PC-9 (cell line): ENCODE results near the gene COPS2. TPM values are rescaled to one million over a fixed set of nuclear protein-coding genes. Genes with fewer than 3 reads are reported as not detected.

Experiments
- BruUV-seq: library from RNA; stranded (reverse); fragments of 400-500 nt; replicated peaks from 2 replicates; lab custom pipeline; 2021; lab: Mats Ljungman, UMichigan
- CTCF ChIA-PET: fragments of 300-600 bp; sonication (Branson Sonifier 250); formaldehyde crosslinking; loops from one replicate; lab custom pipeline; 2022; ENCODE audit warnings: antibody characterized with exemption; lab: Charles Lee
- POLR2A ChIA-PET: fragments of 300-600 bp; sonication (Branson Sonifier 250); formaldehyde crosslinking; loops from one replicate; lab custom pipeline; 2022; ENCODE audit warnings: antibody characterized with exemption; ENCODE audit not compliant: unreplicated experiment; lab: Charles Lee
- DNase-seq, 2 experiments: peaks; one replicate each; pipeline versions ENCODE4 v3.0.0 to v3.0.0-alpha.2; 2015 to 2022; ENCODE audit warnings: mixed read lengths in 1 of 2
- H2AFZ ChIP-seq: fragments of 200-600 bp; sonication (generic); 2 replicates; pipeline ENCODE4 v1.8.1; 2017; ENCODE audit warnings: antibody characterized with exemption
- H3F3A ChIP-seq: fragments of 200-600 bp; sonication (generic); 2 replicates; pipeline ENCODE4 v1.8.1; 2017; ENCODE audit warnings: antibody characterized with exemption, mild to moderate bottlenecking, low read depth; ENCODE audit not compliant: insufficient read depth
- H3K27ac ChIP-seq: fragments of 200-600 bp; sonication (generic); 2 replicates; pipeline ENCODE4 v1.6.1; 2016; ENCODE audit warnings: mixed run types
- H3K27me3 ChIP-seq: fragments of 200-600 bp; sonication (generic); 2 replicates; pipeline ENCODE4 v1.6.1; 2016; ENCODE audit warnings: low read depth, mixed run types; ENCODE audit not compliant: insufficient read depth
- H3K36me3 ChIP-seq: fragments of 200-600 bp; sonication (generic); 2 replicates; pipeline ENCODE4 v1.6.1; 2016; ENCODE audit warnings: low read depth, mixed run types
- H3K4me1 ChIP-seq: fragments of 200-600 bp; sonication (generic); replicated peaks from 2 replicates; pipeline ENCODE4 v1.6.1; 2016; ENCODE audit warnings: mixed run types; ENCODE audit not compliant: insufficient read depth
- H3K4me2 ChIP-seq: fragments of 200-600 bp; sonication (generic); 2 replicates; pipeline ENCODE4 v1.6.1; 2017; ENCODE audit warnings: mixed run types
- H3K4me3 ChIP-seq: fragments of 200-600 bp; sonication (generic); 2 replicates; pipeline ENCODE4 v1.6.1; 2016; ENCODE audit warnings: mixed run types
- H3K79me2 ChIP-seq: fragments of 200-600 bp; sonication (generic); 2 replicates; pipeline ENCODE4 v1.6.1; 2017; ENCODE audit warnings: low read depth, mixed run types
- H3K9me2 ChIP-seq: fragments of 200-600 bp; sonication (generic); 2 replicates; pipeline ENCODE4 v1.8.1; 2017; ENCODE audit warnings: mild to moderate bottlenecking; ENCODE audit not compliant: insufficient read depth
- H3K9me3 ChIP-seq: fragments of 200-600 bp; sonication (generic); 2 replicates; pipeline ENCODE4 v1.8.1; 2016; ENCODE audit warnings: low read depth; ENCODE audit not compliant: insufficient read depth
- H4K20me1 ChIP-seq: fragments of 200-600 bp; sonication (generic); 2 replicates; pipeline ENCODE4 v1.8.1; 2017; ENCODE audit not compliant: insufficient read depth
- EZH2 ChIP-seq: fragments of 200-600 bp; sonication (generic); IDR thresholded peaks from 2 replicates; pipeline ENCODE4 v1.8.0; 2017; ENCODE audit warnings: antibody characterized with exemption, low read depth
- intact Hi-C: fragments of 100-400 bp; cut with micrococcal nuclease; formaldehyde crosslinking; loops from one replicate; pipeline ENCODE4 v1.10.0; 2022; ENCODE audit not compliant: unreplicated experiment
- total RNA-seq: library from RNA; stranded (reverse); gene quantifications from 2 replicates; pipeline ENCODE4 v1.2.3, GENCODE V29; 2021
- TF ChIP-seq, protein P1 (sequence below): fragments of 200-600 bp; sonication (generic); conservative IDR thresholded peaks from 2 replicates; pipeline ENCODE4 v1.6.1; 2017; ENCODE audit warnings: mixed run types, antibody characterized with exemption, mild to moderate bottlenecking, moderate library complexity

COPS2 gene
- total RNA-seq, 1 experiment from 2014 or later, result 71.8 TPM

DNA sequence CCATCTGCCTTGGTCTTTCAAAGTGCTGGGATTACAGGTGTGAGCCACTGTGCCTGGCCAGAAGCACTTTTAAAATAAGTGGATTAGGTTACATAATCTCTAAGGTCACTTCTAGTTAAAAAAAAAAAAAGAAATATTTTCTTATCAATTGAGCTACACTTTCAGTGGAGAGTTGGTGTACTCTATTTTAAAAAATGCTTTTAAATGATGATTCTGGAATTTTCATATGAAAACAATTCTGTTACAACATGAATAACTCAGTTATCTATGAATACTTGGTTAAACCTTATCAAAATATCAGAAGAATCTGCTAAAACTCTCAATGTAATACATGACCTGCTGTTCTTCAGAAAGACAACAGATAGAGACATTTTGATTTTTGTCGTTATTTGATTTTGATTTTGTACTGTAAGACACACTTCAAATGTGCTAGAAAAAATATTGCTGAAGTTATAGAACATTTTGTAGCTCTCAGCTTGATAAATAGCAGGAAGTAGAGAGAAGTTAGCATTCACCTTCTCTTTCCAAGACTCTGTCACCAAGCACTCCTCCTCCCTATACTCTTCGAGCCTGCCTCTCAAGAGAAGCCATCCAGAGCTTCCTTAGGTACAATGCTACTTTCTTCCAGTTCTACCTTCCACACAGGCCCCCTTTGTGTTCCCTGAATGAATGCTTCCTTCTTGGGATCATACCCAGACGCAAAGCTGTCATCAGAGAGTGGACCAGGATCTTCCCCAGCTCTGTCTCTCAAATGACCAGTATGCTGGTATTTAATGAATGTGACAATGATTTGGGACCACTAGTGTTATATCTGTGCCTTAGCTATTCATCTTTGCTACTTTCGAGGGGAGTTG, 61.9 kb downstream of the COPS2 start:
- Histone ChIP-seq H3K79me2 (no peaks in the 10 kb centered on the region), H2AFZ (no peak overlapping the region), H3K9me2 (no peaks in the 10 kb centered on the region), H3K9me3 (no peaks in the 10 kb centered on the region), H3K4me3 (no peak overlapping the region), H3K27me3 (no peaks in the 10 kb centered on the region), H3K36me3 (no peaks in the 10 kb centered on the region), H3K4me1 (no peaks in the 10 kb centered on the region), H4K20me1 (no peaks in the 10 kb centered on the region), H3K4me2 (no peak overlapping the region), H3F3A (no peaks in the 10 kb centered on the region), H3K27ac (no peak overlapping the region)
- CTCF ChIA-PET, result no interaction called here
- POLR2A ChIA-PET, result no interaction called here
- DNase-seq, result no peak
- intact Hi-C loops, result no loop called here
- no TSS peak for BruUV-seq
- TF ChIP-seq, protein P1, sequence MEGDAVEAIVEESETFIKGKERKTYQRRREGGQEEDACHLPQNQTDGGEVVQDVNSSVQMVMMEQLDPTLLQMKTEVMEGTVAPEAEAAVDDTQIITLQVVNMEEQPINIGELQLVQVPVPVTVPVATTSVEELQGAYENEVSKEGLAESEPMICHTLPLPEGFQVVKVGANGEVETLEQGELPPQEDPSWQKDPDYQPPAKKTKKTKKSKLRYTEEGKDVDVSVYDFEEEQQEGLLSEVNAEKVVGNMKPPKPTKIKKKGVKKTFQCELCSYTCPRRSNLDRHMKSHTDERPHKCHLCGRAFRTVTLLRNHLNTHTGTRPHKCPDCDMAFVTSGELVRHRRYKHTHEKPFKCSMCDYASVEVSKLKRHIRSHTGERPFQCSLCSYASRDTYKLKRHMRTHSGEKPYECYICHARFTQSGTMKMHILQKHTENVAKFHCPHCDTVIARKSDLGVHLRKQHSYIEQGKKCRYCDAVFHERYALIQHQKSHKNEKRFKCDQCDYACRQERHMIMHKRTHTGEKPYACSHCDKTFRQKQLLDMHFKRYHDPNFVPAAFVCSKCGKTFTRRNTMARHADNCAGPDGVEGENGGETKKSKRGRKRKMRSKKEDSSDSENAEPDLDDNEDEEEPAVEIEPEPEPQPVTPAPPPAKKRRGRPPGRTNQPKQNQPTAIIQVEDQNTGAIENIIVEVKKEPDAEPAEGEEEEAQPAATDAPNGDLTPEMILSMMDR, result no peak
- TF ChIP-seq EZH2, result no peak

DNA sequence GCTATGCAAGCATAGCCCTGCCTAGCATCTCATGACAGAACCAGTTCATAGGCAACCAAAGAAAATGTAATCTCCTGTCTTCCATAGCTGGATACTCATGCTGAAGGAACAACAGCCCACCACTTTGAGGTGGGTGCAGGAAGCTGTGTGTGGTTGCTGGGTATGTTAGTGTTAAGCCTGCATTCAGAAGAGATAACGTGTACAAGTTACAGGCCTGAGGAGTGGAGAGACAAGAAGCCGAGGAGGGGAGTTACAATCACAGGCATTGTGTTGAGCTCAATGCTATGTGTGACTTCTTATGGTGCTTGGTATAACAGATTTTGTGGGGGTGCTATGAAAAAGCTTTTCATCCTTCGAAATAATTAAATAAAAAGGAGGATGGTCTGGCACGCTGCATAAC, 66.4 kb downstream of the COPS2 start:
- H3K4me1 ChIP-seq, result no peaks in the 10 kb centered on the region
- CTCF ChIA-PET, result no interaction called here
- H3K9me3 ChIP-seq, result no peaks in the 10 kb centered on the region
- H3K36me3 ChIP-seq, result no peaks in the 10 kb centered on the region
- H2AFZ ChIP-seq, result no peak overlapping the region
- intact Hi-C loops, result no loop called here
- no peaks in the 10 kb centered on the region for H3F3A ChIP-seq
- H3K27ac ChIP-seq, result no peak overlapping the region
- H3K27me3 ChIP-seq, result no peaks in the 10 kb centered on the region
- POLR2A ChIA-PET, result no interaction called here
- no peak overlapping the region for H3K4me3 ChIP-seq
- BruUV-seq, result no TSS peak
- H3K79me2 ChIP-seq, result no peaks in the 10 kb centered on the region
- DNase-seq, result no peak
- TF ChIP-seq, protein P1, result no peak
- no peak for TF ChIP-seq EZH2
- H3K9me2 ChIP-seq, result no peaks in the 10 kb centered on the region
- no peaks in the 10 kb centered on the region for H4K20me1 ChIP-seq
- H3K4me2 ChIP-seq, result no peak overlapping the region

DNA sequence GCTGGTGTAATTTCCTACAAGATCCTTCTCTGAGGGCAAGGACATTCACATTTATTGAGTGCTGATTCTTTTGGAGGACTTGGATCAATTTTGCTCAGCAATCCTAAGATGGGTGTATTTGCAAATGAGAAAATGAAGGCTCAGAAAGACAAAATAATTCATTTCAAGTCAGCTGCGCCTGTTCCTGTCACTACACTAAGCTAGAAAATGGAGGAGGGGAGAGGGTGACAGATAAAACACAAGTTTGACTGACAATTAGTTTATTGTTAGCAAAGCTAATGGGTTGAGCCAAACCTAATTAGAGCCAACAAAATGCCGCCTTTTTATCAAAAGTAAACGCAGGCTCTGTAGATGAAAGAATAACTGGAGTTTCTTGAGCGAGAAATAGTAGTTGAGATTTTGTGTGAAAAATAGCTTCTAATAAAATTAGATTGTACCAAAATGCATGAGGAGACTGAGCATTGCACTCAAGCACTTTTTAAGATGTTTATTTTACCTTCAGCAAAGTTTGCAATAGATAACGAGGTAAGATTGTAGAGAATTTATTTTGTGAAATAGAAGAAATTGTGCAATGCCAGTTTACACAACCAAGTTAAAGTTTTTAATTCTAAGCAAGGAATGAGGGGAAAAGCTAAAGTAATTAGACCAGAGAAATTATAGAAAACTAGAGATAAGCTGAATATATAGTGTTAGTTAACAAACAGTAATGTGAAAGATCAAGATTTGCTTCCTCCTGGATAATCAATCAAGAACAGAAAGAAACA, 69.5 kb downstream of the COPS2 start:
- H3K79me2 ChIP-seq, result no peaks in the 10 kb centered on the region
- no peaks in the 10 kb centered on the region for H3K27me3 ChIP-seq
- BruUV-seq, result no TSS peak
- no peaks in the 10 kb centered on the region for H3F3A ChIP-seq
- no peak for TF ChIP-seq EZH2
- TF ChIP-seq, protein P1, result no peak
- H3K4me1 ChIP-seq, result no peaks in the 10 kb centered on the region
- no peaks in the 10 kb centered on the region for H4K20me1 ChIP-seq
- CTCF ChIA-PET, result no interaction called here
- no peak for DNase-seq
- POLR2A ChIA-PET, result interaction anchor here (0.7 kb wide), 1 partner anchor 109 kb away, joined by 5 read pairs; no protein-coding TSS in a partner anchor
- H2AFZ ChIP-seq, result no peak overlapping the region
- H3K4me2 ChIP-seq, result no peak overlapping the region
- H3K36me3 ChIP-seq, result no peaks in the 10 kb centered on the region
- H3K4me3 ChIP-seq, result no peak overlapping the region
- no peaks in the 10 kb centered on the region for H3K9me3 ChIP-seq
- H3K9me2 ChIP-seq, result no peaks in the 10 kb centered on the region
- no peak overlapping the region for H3K27ac ChIP-seq
- intact Hi-C loops, result no loop called here
